HG02759 (cell line): ENCODE measurements around the gene HUWE1.
"Not testable (repeated sequence)": the region's sequence is repeated elsewhere in the genome, so short reads cannot be mapped to it uniquely, and the experiment has no call there.

Experiments
- ATAC-seq: cut with Tn5 transposase; IDR thresholded peaks from one replicate; pipeline ENCODE4 v1.9.1; 2021; ENCODE audit warnings: mild to moderate bottlenecking, moderate library complexity; ENCODE audit not compliant: unreplicated experiment

HUWE1 gene

GRCh38 chrX:53686151-53686885 is at the start of gene HUWE1:
Gene HUWE1 (minus strand): TSS chrX:53686719. CDS start chrX:53654107, 32,612 bp downstream.
- peak; percentile 48 for ATAC-seq

- no peak for ATAC-seq
These were observed 46.3 kb upstream of the HUWE1 start for GRCh38 chrX:53732797-53733196.

- ATAC-seq = no peak
These were observed 43.2 kb upstream of the HUWE1 start for GRCh38 chrX:53729751-53730150.

GRCh38 chrX:53728506-53728905 is 42.0 kb upstream of the HUWE1 start:
- ATAC-seq = no peak

GRCh38 chrX:53724872-53725271 is 38.4 kb upstream of the HUWE1 start:
- no peak for ATAC-seq

GRCh38 chrX:53723381-53723780 is 36.9 kb upstream of the HUWE1 start:
- ATAC-seq = no peak

GRCh38 chrX:53721610-53722009 is 35.1 kb upstream of the HUWE1 start:
- ATAC-seq = not testable (repeated sequence)

- ATAC-seq = not testable (repeated sequence)
These were observed 33.1 kb upstream of the HUWE1 start for GRCh38 chrX:53719666-53720065.

GRCh38 chrX:53718073-53718472 is 31.6 kb upstream of the HUWE1 start:
- ATAC-seq = no peak

GRCh38 chrX:53717205-53717604 is 30.7 kb upstream of the HUWE1 start:
- no peak for ATAC-seq

- ATAC-seq = no peak
These were observed 30.0 kb upstream of the HUWE1 start for GRCh38 chrX:53716328-53717088.

GRCh38 chrX:53715346-53715924 is 28.9 kb upstream of the HUWE1 start:
- no peak for ATAC-seq

- peak; percentile 77 for ATAC-seq
These were observed 28.2 kb upstream of the HUWE1 start for GRCh38 chrX:53714580-53715345.

- ATAC-seq = peak; percentile 31
These were observed 27.6 kb upstream of the HUWE1 start for GRCh38 chrX:53713987-53714579.

- ATAC-seq = no peak
These were observed 24.9 kb upstream of the HUWE1 start for GRCh38 chrX:53711436-53711835.

- ATAC-seq = no peak
These were observed 18.3 kb upstream of the HUWE1 start for GRCh38 chrX:53704854-53705253.

- peak; percentile 77 for ATAC-seq
These were observed 17.8 kb upstream of the HUWE1 start for GRCh38 chrX:53704294-53704693.

GRCh38 chrX:53695946-53696549 is 9.5 kb upstream of the HUWE1 start:
- ATAC-seq = no peak

- ATAC-seq = no peak
These were observed 8.1 kb upstream of the HUWE1 start for GRCh38 chrX:53694642-53695041.

GRCh38 chrX:53688300-53688699 is 1.8 kb upstream of the HUWE1 start:
- no peak for ATAC-seq
